Fibroblast of villous mesenchyme (primary cell): Measurements from ENCODE around the gene DDT. TPM values are rescaled to one million over a fixed set of nuclear protein-coding genes. Genes with fewer than 3 reads are reported as not detected.
"Not testable (repeated sequence)": the region's sequence is repeated elsewhere in the genome, so short reads cannot be mapped to it uniquely, and the experiment has no call there.

Experiments
- DNase-seq: peaks from one replicate; pipeline ENCODE4 v3.0.0-alpha.2; 2010; ENCODE audit warnings: low read depth
- H3K4me3 ChIP-seq: 2 replicates; pipeline ENCODE4 v1.5.1; 2011; ENCODE audit warnings: low read depth, mild to moderate bottlenecking, low read length
- CTCF ChIP-seq: IDR thresholded peaks from 2 replicates; pipeline ENCODE4 v1.5.1; 2012; ENCODE audit warnings: low read depth, mild to moderate bottlenecking, low read length; ENCODE audit not compliant: insufficient read depth
- total RNA-seq: library from RNA; depleted of rRNA; stranded (reverse); fragments of >200 nt; gene quantifications from 2 replicates; pipeline ENCODE4 v1.2.3, GENCODE V29; 2012

The DDT gene
- total RNA-seq, 1 donor = 88.9 TPM

GRCh38 chr22:23938328-23939016, 35.8 kb downstream of the DDT start:
- no peak for TF ChIP-seq CTCF
- no peak for DNase-seq
- no peak overlapping the region for H3K4me3 ChIP-seq

GRCh38 chr22:23926561-23926960, 47.7 kb downstream of the DDT start:
- H3K4me3 ChIP-seq = no peak overlapping the region
- no peak for DNase-seq
- TF ChIP-seq CTCF = no peak

GRCh38 chr22:23925020-23925606, 49.1 kb downstream of the DDT start:
- no peak overlapping the region for H3K4me3 ChIP-seq
- TF ChIP-seq CTCF = no peak
- no peak for DNase-seq

DNA sequence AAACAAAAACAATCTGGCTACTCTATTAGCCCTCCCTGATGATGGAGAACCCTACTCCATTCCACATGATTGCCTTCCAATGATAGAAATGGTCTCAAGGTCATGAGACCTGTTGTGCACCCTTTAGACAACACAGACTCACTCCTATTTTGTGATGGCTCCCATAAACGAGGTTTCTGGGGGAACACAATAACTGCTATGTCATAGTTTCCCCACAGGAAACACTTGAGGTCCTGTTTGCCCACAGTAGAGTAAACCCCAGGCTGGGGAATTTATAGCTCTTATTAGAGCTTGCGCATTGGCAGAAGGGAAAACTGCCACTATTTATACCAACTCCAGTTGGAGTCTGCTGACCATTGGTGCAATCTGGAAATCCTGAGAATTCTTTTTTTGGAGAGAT, 51.3 kb downstream of the DDT start:
- no peak for TF ChIP-seq CTCF
- H3K4me3 ChIP-seq = no peak overlapping the region
- DNase-seq = no peak

- not testable (repeated sequence) for H3K4me3 ChIP-seq
- DNase-seq = peak; percentile 68
Measured at GRCh38 chr22:23921586-23922201, 52.5 kb downstream of the DDT start.

Other genes with a start within 250 kb of the DDT start
- gene ZNF70, start 223.3 kb downstream of the DDT start, total RNA-seq = 7.8 and 8.4 TPM in 2 replicates
- not detected in 2 replicates for gene VPREB3, start 220.0 kb downstream of the DDT start, total RNA-seq
- gene C22orf15, start 211.5 kb downstream of the DDT start, total RNA-seq = 0.43 and 1.6 TPM in 2 replicates
- 3.9 and 6.1 TPM in 2 replicates for gene CHCHD10, start 206.5 kb downstream of the DDT start, total RNA-seq
- 16.0 and 93.1 TPM in 2 replicates for gene MMP11, start 201.6 kb downstream of the DDT start, total RNA-seq
- 61.7 and 76.3 TPM in 2 replicates for gene SMARCB1, start 187.5 kb downstream of the DDT start, total RNA-seq
- gene DERL3, start 135.4 kb downstream of the DDT start, total RNA-seq = 0.32 and 0.86 TPM in 2 replicates
- gene SLC2A11, start 116.6 kb downstream of the DDT start, total RNA-seq = 12.2 and 15.1 TPM in 2 replicates
- gene MIF, start 80.1 kb downstream of the DDT start, total RNA-seq = 133 and 161 TPM in 2 replicates
- 1.3 and 1.9 TPM in 2 replicates for gene GSTT2B, start 13.2 kb downstream of the DDT start, total RNA-seq
- gene DDTL, start 7.6 kb downstream of the DDT start, total RNA-seq = 2.3 and 3.0 TPM in 2 replicates
- 0.32 TPM in 1 of 2 replicates, not detected in the other for gene GSTT2, start 5.7 kb upstream of the DDT start, total RNA-seq
- gene GSTT4, start 31.0 kb upstream of the DDT start, total RNA-seq = not detected in 2 replicates
- 51.2 and 60.9 TPM in 2 replicates for gene CABIN1, start 36.9 kb upstream of the DDT start, total RNA-seq
- gene SUSD2, start 207.0 kb upstream of the DDT start, total RNA-seq = 0.64 and 1.3 TPM in 2 replicates